ENCODE measurements around the gene KRT10. TPM values are rescaled to one million over a fixed set of nuclear protein-coding genes. Genes with fewer than 3 reads are reported as not detected.
A peak's percentile ranks its signal among the peaks of the same experiment; 100 is the strongest.
"Not testable (repeated sequence)": the region's sequence is repeated elsewhere in the genome, so short reads cannot be mapped to it uniquely, and the experiment has no call there.

KRT10 gene
- polyA plus RNA-seq, 1 of the 3 experiments (the other 2 are of a cell fraction) = 31.6 TPM

DNA sequence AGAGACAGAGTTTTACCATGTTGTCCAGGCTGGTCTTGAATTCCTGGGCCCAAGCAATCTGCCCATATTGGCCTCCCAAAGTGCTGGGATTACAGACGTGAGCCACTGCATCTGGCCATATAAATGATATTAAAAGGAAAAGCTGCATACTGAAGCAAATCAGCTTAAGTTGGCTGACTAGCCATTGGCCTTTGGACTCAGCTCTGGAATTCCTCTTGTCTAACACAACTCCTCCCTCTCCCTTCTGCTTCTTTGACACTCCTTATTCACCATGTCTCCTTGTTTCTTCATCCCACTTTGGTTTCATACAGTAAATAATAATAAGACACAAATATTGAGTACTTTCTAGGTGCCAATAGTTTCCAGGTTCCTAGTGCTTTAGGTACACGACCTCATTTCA lies 37.1 kb upstream of the KRT10 start (continued):
- TF ChIP-seq, protein P1, sequence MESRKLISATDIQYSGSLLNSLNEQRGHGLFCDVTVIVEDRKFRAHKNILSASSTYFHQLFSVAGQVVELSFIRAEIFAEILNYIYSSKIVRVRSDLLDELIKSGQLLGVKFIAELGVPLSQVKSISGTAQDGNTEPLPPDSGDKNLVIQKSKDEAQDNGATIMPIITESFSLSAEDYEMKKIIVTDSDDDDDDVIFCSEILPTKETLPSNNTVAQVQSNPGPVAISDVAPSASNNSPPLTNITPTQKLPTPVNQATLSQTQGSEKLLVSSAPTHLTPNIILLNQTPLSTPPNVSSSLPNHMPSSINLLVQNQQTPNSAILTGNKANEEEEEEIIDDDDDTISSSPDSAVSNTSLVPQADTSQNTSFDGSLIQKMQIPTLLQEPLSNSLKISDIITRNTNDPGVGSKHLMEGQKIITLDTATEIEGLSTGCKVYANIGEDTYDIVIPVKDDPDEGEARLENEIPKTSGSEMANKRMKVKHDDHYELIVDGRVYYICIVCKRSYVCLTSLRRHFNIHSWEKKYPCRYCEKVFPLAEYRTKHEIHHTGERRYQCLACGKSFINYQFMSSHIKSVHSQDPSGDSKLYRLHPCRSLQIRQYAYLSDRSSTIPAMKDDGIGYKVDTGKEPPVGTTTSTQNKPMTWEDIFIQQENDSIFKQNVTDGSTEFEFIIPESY (IDR thresholded peaks at IDR 0.05; ENCODE audit: borderline replicate concordance, low read depth) = no peak
- no peak for TF ChIP-seq JUND (IDR thresholded peaks at IDR 0.05)

DNA sequence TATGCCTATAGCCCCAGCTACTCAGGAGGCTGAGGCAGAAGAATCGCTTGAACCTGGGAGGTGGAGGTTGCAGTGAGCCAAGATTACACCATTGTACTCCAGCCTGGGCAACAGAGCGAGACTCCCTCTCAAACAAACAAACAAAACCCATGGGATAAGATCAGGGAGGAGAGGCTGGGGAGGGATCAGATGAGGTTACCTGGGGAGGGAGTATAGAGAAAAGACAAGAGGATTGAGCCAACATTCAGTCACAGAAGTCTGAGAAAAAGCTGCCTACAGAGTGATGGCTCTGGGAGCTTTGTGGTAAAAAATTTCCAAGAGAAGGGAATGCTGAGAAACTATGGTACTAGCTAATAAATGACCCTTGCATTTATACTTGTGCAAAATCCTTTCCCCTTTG lies 36.3 kb upstream of the KRT10 start:
- H3K4me3 ChIP-seq (ENCODE audit: low read depth in 2 of 2, low read length in 1 of 2); H4K20me1 ChIP-seq (ENCODE audit: insufficient read depth); H3K27ac ChIP-seq (ENCODE audit: low read depth in 2 of 2, low read length in 1 of 2); H3K4me2 ChIP-seq; H3K79me2 ChIP-seq (ENCODE audit: insufficient read depth); H2AFZ ChIP-seq (ENCODE audit: low read depth); H3K36me3 ChIP-seq (replicated peaks in 1 of 2; ENCODE audit: control insufficient read depth in 1 of 2, insufficient read depth in 2 of 2, low read length in 1 of 2); POLR2A ChIA-PET; H3K9me2 ChIP-seq; DNase-seq; H3K9ac ChIP-seq; H3K4me1 ChIP-seq (ENCODE audit: control insufficient read depth in 1 of 2, insufficient read depth in 2 of 2, low read depth in 1 of 2, low read length in 1 of 2); H3K9me3 ChIP-seq; H3K27me3 ChIP-seq (ENCODE audit: insufficient read depth): not testable (repeated sequence)
- WGBS (ENCODE audit: low lambda C conversion rate) = 72% methylated on average over 2 of the region's 2 CpGs
- CTCF ChIA-PET = interaction anchor here (0.9 to 4.9 kb wide), 4 partner anchors 9 to 807 kb away, joined by 3 to 37 read pairs (median 9); partner anchors contain the start of gene KRT12
- H3F3A ChIP-seq (replicated peaks; ENCODE audit: insufficient read depth) = peaks cover 13% of the 10 kb centered on the region

DNA sequence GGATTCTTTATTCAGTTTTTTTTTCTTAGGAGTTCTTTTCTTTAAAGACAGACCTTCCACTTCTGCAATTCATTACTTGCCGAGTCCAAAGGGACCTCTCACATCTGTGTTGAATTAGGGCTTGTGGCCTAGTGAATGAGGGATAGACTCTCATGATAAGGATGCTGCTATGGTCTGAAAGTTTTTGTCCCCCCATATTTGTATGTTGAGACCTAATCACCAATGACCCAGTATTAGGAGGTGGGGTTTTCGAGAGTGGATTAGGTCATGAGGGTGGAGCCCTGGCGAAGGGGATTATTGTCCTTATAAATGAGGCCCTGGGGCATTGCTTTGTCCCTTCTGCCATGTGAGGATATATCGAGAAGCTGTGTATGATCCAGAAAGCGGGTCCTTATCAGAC lies 35.1 kb upstream of the KRT10 start:
- no peaks in the 10 kb centered on the region for H3K9me3 ChIP-seq
- no peaks in the 10 kb centered on the region for H3K79me2 ChIP-seq (ENCODE audit: insufficient read depth)
- no peaks in the 10 kb centered on the region for H3K36me3 ChIP-seq (replicated peaks in 1 of 2; ENCODE audit: control insufficient read depth in 1 of 2, insufficient read depth in 2 of 2, low read length in 1 of 2)
- H3K27ac ChIP-seq (ENCODE audit: low read depth in 2 of 2, low read length in 1 of 2) = no peak overlapping the region; a peak in 1 of 4 replicates
- H3K4me2 ChIP-seq = no peak overlapping the region
- peaks cover 6 to 8% of the 10 kb centered on the region in 2 experiments; a peak in 2 of 4 replicates for H3K4me1 ChIP-seq (ENCODE audit: control insufficient read depth in 1 of 2, insufficient read depth in 2 of 2, low read depth in 1 of 2, low read length in 1 of 2)
- no peak overlapping the region for H2AFZ ChIP-seq (ENCODE audit: low read depth)
- TF ChIP-seq RAD21 (IDR thresholded peaks at IDR 0.05; ENCODE audit: low read length) (no peak), TCF12 (IDR thresholded peaks at IDR 0.05) (peak; percentile 79)
- TF ChIP-seq, protein P2, sequence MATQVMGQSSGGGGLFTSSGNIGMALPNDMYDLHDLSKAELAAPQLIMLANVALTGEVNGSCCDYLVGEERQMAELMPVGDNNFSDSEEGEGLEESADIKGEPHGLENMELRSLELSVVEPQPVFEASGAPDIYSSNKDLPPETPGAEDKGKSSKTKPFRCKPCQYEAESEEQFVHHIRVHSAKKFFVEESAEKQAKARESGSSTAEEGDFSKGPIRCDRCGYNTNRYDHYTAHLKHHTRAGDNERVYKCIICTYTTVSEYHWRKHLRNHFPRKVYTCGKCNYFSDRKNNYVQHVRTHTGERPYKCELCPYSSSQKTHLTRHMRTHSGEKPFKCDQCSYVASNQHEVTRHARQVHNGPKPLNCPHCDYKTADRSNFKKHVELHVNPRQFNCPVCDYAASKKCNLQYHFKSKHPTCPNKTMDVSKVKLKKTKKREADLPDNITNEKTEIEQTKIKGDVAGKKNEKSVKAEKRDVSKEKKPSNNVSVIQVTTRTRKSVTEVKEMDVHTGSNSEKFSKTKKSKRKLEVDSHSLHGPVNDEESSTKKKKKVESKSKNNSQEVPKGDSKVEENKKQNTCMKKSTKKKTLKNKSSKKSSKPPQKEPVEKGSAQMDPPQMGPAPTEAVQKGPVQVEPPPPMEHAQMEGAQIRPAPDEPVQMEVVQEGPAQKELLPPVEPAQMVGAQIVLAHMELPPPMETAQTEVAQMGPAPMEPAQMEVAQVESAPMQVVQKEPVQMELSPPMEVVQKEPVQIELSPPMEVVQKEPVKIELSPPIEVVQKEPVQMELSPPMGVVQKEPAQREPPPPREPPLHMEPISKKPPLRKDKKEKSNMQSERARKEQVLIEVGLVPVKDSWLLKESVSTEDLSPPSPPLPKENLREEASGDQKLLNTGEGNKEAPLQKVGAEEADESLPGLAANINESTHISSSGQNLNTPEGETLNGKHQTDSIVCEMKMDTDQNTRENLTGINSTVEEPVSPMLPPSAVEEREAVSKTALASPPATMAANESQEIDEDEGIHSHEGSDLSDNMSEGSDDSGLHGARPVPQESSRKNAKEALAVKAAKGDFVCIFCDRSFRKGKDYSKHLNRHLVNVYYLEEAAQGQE (IDR thresholded peaks at IDR 0.05; ENCODE audit: low read depth, low read length) = no peak
- TF ChIP-seq, protein P3, sequence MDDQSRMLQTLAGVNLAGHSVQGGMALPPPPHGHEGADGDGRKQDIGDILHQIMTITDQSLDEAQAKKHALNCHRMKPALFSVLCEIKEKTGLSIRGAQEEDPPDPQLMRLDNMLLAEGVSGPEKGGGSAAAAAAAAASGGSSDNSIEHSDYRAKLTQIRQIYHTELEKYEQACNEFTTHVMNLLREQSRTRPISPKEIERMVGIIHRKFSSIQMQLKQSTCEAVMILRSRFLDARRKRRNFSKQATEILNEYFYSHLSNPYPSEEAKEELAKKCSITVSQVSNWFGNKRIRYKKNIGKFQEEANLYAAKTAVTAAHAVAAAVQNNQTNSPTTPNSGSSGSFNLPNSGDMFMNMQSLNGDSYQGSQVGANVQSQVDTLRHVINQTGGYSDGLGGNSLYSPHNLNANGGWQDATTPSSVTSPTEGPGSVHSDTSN (IDR thresholded peaks at IDR 0.05) = no peak
- TF ChIP-seq, protein P1 (IDR thresholded peaks at IDR 0.05; ENCODE audit: borderline replicate concordance, low read depth) = no peak
- no peak overlapping the region for H3K4me3 ChIP-seq (ENCODE audit: low read depth in 2 of 2, low read length in 1 of 2)
- peak; percentile 38 for DNase-seq
- no peaks in the 10 kb centered on the region; the same call in 1 of the 2 replicates for H3K27me3 ChIP-seq (ENCODE audit: insufficient read depth)
- POLR2A ChIA-PET = no interaction called here
- H3F3A ChIP-seq (replicated peaks; ENCODE audit: insufficient read depth) = peaks cover 17% of the 10 kb centered on the region
- CTCF ChIA-PET = interaction anchor here (0.6 to 4.9 kb wide), 15 partner anchors 9 to 806 kb away, joined by 3 to 37 read pairs (median 5); partner anchors contain the start of gene KRT12
- no peaks in the 10 kb centered on the region for H3K9me2 ChIP-seq
- H3K9ac ChIP-seq = no peak overlapping the region
- no peaks in the 10 kb centered on the region for H4K20me1 ChIP-seq (ENCODE audit: insufficient read depth)
- WGBS (ENCODE audit: low lambda C conversion rate) = 64% methylated on average over 5 of the region's 5 CpGs

Measured in SK-N-SH (cell line).